Measurements from ENCODE around the gene ZC3H18. TPM values are rescaled to one million over a fixed set of nuclear protein-coding genes. Genes with fewer than 3 reads are reported as not detected.

ZC3H18 gene
- total and polyA plus RNA-seq, 2 experiments from 2014 or later: 16.8 to 37.1 TPM

GRCh38 chr16:88631384-88631783 is 61.2 kb downstream of the ZC3H18 start:
- Histone ChIP-seq H3K79me2 (no peaks in the 10 kb centered on the region), H3K9me2 (replicated peaks; ENCODE audit: insufficient read depth) (no peaks in the 10 kb centered on the region), H3K36me3 (replicated peaks; ENCODE audit: insufficient read depth, low read depth) (no peaks in the 10 kb centered on the region), H2AFZ (no peak overlapping the region), H3K9me3 (ENCODE audit: low read depth) (no peaks in the 10 kb centered on the region), H3K27ac (no peak overlapping the region), H3K27me3 (no peaks in the 10 kb centered on the region), H4K20me1 (ENCODE audit: insufficient read depth, poor library complexity, severe bottlenecking) (peaks cover 5% of the 10 kb centered on the region), H3K4me1 (ENCODE audit: insufficient read depth) (peaks cover 9% of the 10 kb centered on the region), H3K4me2 (no peak overlapping the region), H3K4me3 (no peak overlapping the region)
- 83% methylated on average over 16 of the region's 16 CpGs for WGBS (ENCODE audit: low lambda C conversion rate, missing lambda C conversion rate)
- TF ChIP-seq CTCF (IDR thresholded peaks at IDR 0.05; ENCODE audit: poor library complexity) (no peak), EZH2 (IDR thresholded peaks at IDR 0.05; ENCODE audit: borderline replicate concordance) (no peak), EZH2phosphoT487 (IDR thresholded peaks at IDR 0.05; ENCODE audit: low read depth, severe bottlenecking, unreplicated experiment) (no peak)
- DNase-seq (ENCODE audit: low spot score): no peak

- H3K4me2 ChIP-seq: no peak overlapping the region
- H4K20me1 ChIP-seq (ENCODE audit: insufficient read depth, poor library complexity, severe bottlenecking): peaks cover 5% of the 10 kb centered on the region
- TF ChIP-seq EZH2 (IDR thresholded peaks at IDR 0.05; ENCODE audit: borderline replicate concordance) (no peak), EZH2phosphoT487 (IDR thresholded peaks at IDR 0.05; ENCODE audit: low read depth, severe bottlenecking, unreplicated experiment) (no peak), CTCF (IDR thresholded peaks at IDR 0.05; ENCODE audit: poor library complexity) (no peak)
- H3K9me3 ChIP-seq (ENCODE audit: low read depth): no peaks in the 10 kb centered on the region
- H3K36me3 ChIP-seq (replicated peaks; ENCODE audit: insufficient read depth, low read depth): no peaks in the 10 kb centered on the region
- no peaks in the 10 kb centered on the region for H3K9me2 ChIP-seq (replicated peaks; ENCODE audit: insufficient read depth)
- no peak overlapping the region for H3K27ac ChIP-seq
- H3K27me3 ChIP-seq: no peaks in the 10 kb centered on the region
- DNase-seq (ENCODE audit: low spot score): no peak
- H3K79me2 ChIP-seq: no peaks in the 10 kb centered on the region
- peaks cover 9% of the 10 kb centered on the region for H3K4me1 ChIP-seq (ENCODE audit: insufficient read depth)
- H2AFZ ChIP-seq: no peak overlapping the region
- no peak overlapping the region for H3K4me3 ChIP-seq
- 95% methylated on average over 29 of the region's 30 CpGs for WGBS (ENCODE audit: low lambda C conversion rate, missing lambda C conversion rate)
Observed at GRCh38 chr16:88631920-88632586, 61.9 kb downstream of the ZC3H18 start.

GRCh38 chr16:88632587-88632930 is 62.4 kb downstream of the ZC3H18 start:
- no peaks in the 10 kb centered on the region for H3K36me3 ChIP-seq (replicated peaks; ENCODE audit: insufficient read depth, low read depth)

More at GRCh38 chr16:88632587-88632930, 62.4 kb downstream of the ZC3H18 start:
- 95% methylated on average over 10 of the region's 11 CpGs for WGBS (ENCODE audit: low lambda C conversion rate, missing lambda C conversion rate)
- H3K4me3 ChIP-seq: no peak overlapping the region
- no peaks in the 10 kb centered on the region for H3K9me2 ChIP-seq (replicated peaks; ENCODE audit: insufficient read depth)
- no peak overlapping the region for H3K27ac ChIP-seq
- peaks cover 9% of the 10 kb centered on the region for H3K4me1 ChIP-seq (ENCODE audit: insufficient read depth)
- no peak overlapping the region for H3K4me2 ChIP-seq
- no peaks in the 10 kb centered on the region for H3K79me2 ChIP-seq
- no peaks in the 10 kb centered on the region for H3K27me3 ChIP-seq
- TF ChIP-seq CTCF (IDR thresholded peaks at IDR 0.05; ENCODE audit: poor library complexity) (no peak), EZH2phosphoT487 (IDR thresholded peaks at IDR 0.05; ENCODE audit: low read depth, severe bottlenecking, unreplicated experiment) (no peak), EZH2 (IDR thresholded peaks at IDR 0.05; ENCODE audit: borderline replicate concordance) (no peak)
- no peak overlapping the region for H2AFZ ChIP-seq
- no peaks in the 10 kb centered on the region for H3K9me3 ChIP-seq (ENCODE audit: low read depth)
- H4K20me1 ChIP-seq (ENCODE audit: insufficient read depth, poor library complexity, severe bottlenecking): peaks cover 5% of the 10 kb centered on the region
- DNase-seq (ENCODE audit: low spot score): no peak
